NB4 (cell line): ENCODE data around the gene LRRC4C.

Experiments
- DNase-seq: peaks from one replicate; pipeline ENCODE4 v3.0.0; 2010; ENCODE audit warnings: low read depth
- H3K4me3 ChIP-seq: one replicate; pipeline ENCODE4 v1.5.1; 2011; ENCODE audit warnings: mild to moderate bottlenecking, low read depth, low read length, moderate library complexity
- MYC ChIP-seq: IDR thresholded peaks from 2 replicates; pipeline ENCODE4 v1.6.1; 2011; ENCODE audit warnings: low read depth, low read length
- POLR2A ChIP-seq: IDR thresholded peaks from 2 replicates; pipeline ENCODE4 v1.6.1; 2011; ENCODE audit warnings: mild to moderate bottlenecking; ENCODE audit not compliant: insufficient read length; ENCODE audit errors: extremely low read depth
- TF ChIP-seq, protein P1 (sequence below): IDR thresholded peaks from one replicate; pipeline ENCODE4 v1.5.1; 2012; ENCODE audit warnings: low read depth, low read length
- TF ChIP-seq, protein P2 (sequence below): IDR thresholded peaks from 2 replicates; pipeline ENCODE4 v1.6.1; 2011; ENCODE audit warnings: low read depth, low read length

The LRRC4C gene

GRCh38 chr11:40226654-40227053 lies 1232.8 kb downstream of the LRRC4C start:
- no peak overlapping the region for H3K4me3 ChIP-seq
- TF ChIP-seq POLR2A, result no peak
- no peak for TF ChIP-seq MYC
- TF ChIP-seq, protein P1, sequence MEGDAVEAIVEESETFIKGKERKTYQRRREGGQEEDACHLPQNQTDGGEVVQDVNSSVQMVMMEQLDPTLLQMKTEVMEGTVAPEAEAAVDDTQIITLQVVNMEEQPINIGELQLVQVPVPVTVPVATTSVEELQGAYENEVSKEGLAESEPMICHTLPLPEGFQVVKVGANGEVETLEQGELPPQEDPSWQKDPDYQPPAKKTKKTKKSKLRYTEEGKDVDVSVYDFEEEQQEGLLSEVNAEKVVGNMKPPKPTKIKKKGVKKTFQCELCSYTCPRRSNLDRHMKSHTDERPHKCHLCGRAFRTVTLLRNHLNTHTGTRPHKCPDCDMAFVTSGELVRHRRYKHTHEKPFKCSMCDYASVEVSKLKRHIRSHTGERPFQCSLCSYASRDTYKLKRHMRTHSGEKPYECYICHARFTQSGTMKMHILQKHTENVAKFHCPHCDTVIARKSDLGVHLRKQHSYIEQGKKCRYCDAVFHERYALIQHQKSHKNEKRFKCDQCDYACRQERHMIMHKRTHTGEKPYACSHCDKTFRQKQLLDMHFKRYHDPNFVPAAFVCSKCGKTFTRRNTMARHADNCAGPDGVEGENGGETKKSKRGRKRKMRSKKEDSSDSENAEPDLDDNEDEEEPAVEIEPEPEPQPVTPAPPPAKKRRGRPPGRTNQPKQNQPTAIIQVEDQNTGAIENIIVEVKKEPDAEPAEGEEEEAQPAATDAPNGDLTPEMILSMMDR, result no peak
- TF ChIP-seq, protein P2, sequence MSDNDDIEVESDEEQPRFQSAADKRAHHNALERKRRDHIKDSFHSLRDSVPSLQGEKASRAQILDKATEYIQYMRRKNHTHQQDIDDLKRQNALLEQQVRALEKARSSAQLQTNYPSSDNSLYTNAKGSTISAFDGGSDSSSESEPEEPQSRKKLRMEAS, result no peak
- DNase-seq, result no peak

DNA sequence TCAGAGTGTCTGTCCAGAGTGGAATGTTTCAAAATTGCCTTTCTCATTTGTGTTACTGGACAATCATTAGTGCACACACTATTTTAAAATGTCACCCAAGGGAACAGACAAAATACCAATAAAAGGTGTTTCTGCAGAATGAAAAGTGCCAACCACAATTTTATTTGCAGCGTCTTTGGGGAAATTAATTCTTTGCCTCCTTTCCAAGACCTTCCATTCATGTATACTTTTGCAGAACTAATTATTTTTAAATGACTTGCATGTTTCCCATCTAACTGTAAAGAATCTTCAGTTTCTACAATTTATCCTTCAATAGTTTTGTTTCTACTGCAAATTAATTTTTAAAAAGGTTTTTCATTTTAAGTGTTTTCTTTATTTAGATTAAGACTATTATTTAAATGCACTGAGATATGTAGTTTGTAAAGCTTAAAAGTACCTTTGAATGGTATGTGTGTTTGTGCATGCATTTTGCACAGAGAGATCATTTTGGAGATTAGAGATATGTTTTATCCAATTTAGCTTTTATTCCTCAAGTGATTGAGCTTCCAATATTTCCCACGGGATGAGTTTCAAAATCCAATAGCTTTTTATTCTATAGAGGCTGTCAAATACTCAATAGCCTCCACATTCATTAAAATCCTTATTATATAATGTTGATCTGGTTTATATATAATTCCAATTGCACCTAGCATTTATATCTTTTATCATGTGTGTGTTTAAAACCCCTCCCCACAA lies 1235.7 kb downstream of the LRRC4C start:
- DNase-seq, result no peak
- TF ChIP-seq POLR2A (no peak), MYC (no peak)
- TF ChIP-seq, protein P2, result no peak
- TF ChIP-seq, protein P1, result no peak
- H3K4me3 ChIP-seq, result no peak overlapping the region

DNA sequence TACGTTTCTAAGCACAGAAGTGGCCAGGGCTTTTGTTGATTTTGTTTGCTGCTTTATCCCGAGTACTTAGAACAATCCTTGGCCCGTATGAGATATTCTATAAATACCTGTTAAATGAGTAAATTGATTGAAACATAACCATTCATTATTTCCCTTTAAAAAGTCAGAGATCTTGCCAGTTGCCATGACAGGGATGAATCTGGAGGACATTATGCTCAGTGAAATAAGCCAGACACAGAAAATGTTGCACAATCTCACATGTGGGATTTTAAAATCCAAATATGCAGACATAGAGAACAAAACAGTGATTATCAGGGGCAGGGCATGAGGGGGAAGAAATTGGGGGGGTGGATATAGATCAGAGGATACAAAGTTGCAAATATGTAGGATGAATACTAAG lies 1240.1 kb downstream of the LRRC4C start:
- no peak for DNase-seq
- H3K4me3 ChIP-seq, result no peak overlapping the region
- TF ChIP-seq MYC (no peak), POLR2A (no peak)
- TF ChIP-seq, protein P2, result no peak
- TF ChIP-seq, protein P1, result no peak

DNA sequence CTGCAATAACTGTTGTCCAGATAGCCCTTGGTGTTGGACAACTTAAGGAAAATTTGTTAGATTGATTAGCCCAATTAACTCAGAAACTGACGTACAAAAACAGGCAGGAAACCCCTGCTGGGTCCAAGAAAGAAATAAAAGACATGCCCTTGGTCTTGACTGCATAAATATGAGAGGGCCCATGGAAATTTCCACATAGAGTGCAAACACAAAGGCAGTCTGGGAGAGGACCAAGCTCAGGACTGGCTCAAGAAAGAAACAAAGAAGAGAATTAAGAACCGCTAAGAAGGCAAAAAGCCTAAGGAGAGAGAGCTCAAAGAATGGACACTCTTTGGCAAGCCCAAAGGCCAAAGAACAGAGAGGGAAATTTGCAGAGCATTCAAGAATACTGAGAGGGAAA lies 1243.9 kb downstream of the LRRC4C start:
- DNase-seq, result no peak
- no peak overlapping the region for H3K4me3 ChIP-seq
- TF ChIP-seq, protein P2, result no peak
- TF ChIP-seq MYC (no peak), POLR2A (no peak)

DNA sequence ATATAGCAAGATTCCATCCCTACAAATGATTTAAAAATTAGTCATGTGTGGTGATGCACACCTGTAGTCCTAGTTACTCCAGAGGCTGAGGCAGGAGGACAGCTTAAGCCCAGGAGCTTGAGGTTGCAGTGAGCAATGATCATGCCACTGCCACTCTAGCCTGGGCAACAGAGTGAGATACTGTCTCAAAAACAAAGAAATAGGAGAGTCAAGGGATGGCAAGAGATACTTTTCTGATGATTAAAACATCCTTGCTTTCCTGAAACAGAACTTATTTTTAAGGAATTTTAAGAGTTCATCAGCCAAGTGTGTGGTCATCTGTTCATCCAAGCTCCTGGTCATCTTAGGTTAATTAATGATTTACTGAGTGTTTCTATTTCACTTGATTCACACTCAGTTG lies 1252.0 kb downstream of the LRRC4C start:
- DNase-seq, result no peak
- TF ChIP-seq, protein P2, result no peak
- TF ChIP-seq, protein P1, result no peak
- TF ChIP-seq MYC, result no peak
- TF ChIP-seq POLR2A, result no peak
- H3K4me3 ChIP-seq, result no peak overlapping the region

DNA sequence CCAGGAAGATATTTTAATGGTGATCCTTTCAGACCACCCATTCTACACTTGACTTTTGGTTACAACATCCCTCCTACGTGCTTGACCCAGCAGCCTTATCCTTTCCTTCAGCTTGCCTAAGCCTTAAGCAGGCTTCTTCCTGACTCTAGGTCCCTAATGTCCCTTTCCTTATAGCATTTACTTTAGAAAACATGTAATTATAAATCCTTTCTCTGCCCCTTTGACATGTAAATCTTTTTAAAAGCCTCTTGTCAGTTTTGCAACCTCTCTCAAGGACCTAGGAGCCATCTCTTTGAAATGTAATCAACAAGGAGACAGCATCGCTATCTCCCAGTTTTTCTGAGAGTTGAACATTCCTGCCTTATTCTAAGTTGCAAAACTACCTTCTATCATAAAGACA lies 1255.2 kb downstream of the LRRC4C start:
- no peak overlapping the region for H3K4me3 ChIP-seq
- TF ChIP-seq, protein P2, result no peak
- no peak for TF ChIP-seq MYC
- no peak for DNase-seq
